ENCODE results near the gene NEK5.
"Not testable (repeated sequence)": the region's sequence is repeated elsewhere in the genome, so short reads cannot be mapped to it uniquely, and the experiment has no call there.

Gene NEK5

GRCh38 chr13:52128714-52129700 is at the start of gene NEK5:
TSS of gene NEK5 (minus strand) at chr13:52129073. CDS start at chr13:52127482, 1,591 bp downstream.
- TF ChIP-seq CTCF (IDR thresholded peaks at IDR 0.05) (peak; percentile 92), ZFX (IDR thresholded peaks at IDR 0.05; ENCODE audit: borderline replicate concordance) (no peak)
- H3K27ac ChIP-seq: 0 out of 2 replicates have a peak within 1 kb of the TSS, but pooled peaks have one; percentile 22

- no peak for TF ChIP-seq CTCF (IDR thresholded peaks at IDR 0.05)
- no peak for TF ChIP-seq ZFX (IDR thresholded peaks at IDR 0.05; ENCODE audit: borderline replicate concordance)
- H3K27ac ChIP-seq: no peak overlapping the region
These were observed 48.4 kb upstream of the NEK5 start for GRCh38 chr13:52177276-52177675.

GRCh38 chr13:52173970-52174369 is 45.1 kb upstream of the NEK5 start:
- H3K27ac ChIP-seq: not testable (repeated sequence)

- no peak for TF ChIP-seq ZFX (IDR thresholded peaks at IDR 0.05; ENCODE audit: borderline replicate concordance)
- TF ChIP-seq CTCF (IDR thresholded peaks at IDR 0.05): no peak
These were observed 44.5 kb upstream of the NEK5 start for GRCh38 chr13:52173373-52173772.

GRCh38 chr13:52171686-52172085 is 42.8 kb upstream of the NEK5 start:
- H3K27ac ChIP-seq: not testable (repeated sequence)

More at GRCh38 chr13:52173373-52173772, 44.5 kb upstream of the NEK5 start:
- H3K27ac ChIP-seq: no peak overlapping the region

- not testable (repeated sequence) for H3K27ac ChIP-seq
These were observed 42.0 kb upstream of the NEK5 start for GRCh38 chr13:52170828-52171391.

GRCh38 chr13:52169839-52170238 is 41.0 kb upstream of the NEK5 start:
- H3K27ac ChIP-seq: no peak overlapping the region
- no peak for TF ChIP-seq CTCF (IDR thresholded peaks at IDR 0.05)
- no peak for TF ChIP-seq ZFX (IDR thresholded peaks at IDR 0.05; ENCODE audit: borderline replicate concordance)

- TF ChIP-seq ZFX (IDR thresholded peaks at IDR 0.05; ENCODE audit: borderline replicate concordance) (no peak), CTCF (IDR thresholded peaks at IDR 0.05) (no peak)
- no peak overlapping the region for H3K27ac ChIP-seq
These were observed 36.5 kb upstream of the NEK5 start for GRCh38 chr13:52165411-52165810.

Measured in 22Rv1 (cell line).